AG09319 (cell line): ENCODE results near the gene SAPCD1.

Experiments
- DNase-seq: peaks from one replicate; pipeline ENCODE4 v3.0.0-alpha.2; 2010; ENCODE audit warnings: low read depth; ENCODE audit errors: extremely low read depth
- TF ChIP-seq, protein P1 (sequence below): IDR thresholded peaks from 2 replicates; pipeline ENCODE4 v1.5.1; 2011; ENCODE audit warnings: low read depth, mild to moderate bottlenecking, inconsistent platforms, low read length, moderate library complexity

SAPCD1 gene

DNA sequence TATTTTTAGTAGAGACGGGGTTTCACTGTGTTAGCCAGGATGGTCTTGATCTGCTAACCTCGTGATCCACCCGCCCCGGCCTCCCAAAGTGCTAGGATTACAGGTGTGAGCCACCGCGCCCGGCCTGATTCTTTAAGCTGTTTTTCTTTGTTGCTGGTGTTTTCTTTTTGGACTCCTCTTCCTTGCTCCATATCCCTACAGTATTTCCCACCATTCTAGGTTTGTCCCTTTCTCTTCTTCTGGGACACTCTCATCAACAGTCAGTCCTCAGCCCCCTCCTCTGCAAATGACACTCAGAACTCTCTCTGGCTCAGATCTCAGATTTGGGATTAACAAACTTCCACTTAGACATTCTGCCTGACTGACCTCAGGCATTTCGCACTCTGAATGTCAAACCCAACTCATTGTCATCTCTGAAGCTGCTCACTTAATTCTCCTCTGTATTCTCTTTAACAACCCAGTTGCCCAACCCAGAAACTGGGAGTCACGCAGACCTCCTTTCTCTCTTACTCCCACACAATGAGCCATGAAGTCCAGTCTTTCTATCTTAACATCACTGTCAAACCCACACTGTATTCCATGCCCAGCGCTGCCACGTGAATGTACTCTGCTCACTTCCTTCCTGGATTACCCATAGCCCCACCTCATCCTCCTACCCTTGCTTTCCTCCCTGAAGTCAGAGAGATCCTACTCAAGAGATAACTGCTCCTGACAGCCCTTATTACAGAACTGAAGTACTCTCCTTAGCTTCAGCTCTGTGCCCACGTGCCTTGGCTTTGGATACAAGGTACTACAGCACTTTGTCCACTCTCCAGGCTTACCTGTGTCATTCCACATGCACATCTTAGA, 36.7 kb upstream of the SAPCD1 start:
- no peak for DNase-seq
- TF ChIP-seq, protein P1, sequence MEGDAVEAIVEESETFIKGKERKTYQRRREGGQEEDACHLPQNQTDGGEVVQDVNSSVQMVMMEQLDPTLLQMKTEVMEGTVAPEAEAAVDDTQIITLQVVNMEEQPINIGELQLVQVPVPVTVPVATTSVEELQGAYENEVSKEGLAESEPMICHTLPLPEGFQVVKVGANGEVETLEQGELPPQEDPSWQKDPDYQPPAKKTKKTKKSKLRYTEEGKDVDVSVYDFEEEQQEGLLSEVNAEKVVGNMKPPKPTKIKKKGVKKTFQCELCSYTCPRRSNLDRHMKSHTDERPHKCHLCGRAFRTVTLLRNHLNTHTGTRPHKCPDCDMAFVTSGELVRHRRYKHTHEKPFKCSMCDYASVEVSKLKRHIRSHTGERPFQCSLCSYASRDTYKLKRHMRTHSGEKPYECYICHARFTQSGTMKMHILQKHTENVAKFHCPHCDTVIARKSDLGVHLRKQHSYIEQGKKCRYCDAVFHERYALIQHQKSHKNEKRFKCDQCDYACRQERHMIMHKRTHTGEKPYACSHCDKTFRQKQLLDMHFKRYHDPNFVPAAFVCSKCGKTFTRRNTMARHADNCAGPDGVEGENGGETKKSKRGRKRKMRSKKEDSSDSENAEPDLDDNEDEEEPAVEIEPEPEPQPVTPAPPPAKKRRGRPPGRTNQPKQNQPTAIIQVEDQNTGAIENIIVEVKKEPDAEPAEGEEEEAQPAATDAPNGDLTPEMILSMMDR = no peak

DNA sequence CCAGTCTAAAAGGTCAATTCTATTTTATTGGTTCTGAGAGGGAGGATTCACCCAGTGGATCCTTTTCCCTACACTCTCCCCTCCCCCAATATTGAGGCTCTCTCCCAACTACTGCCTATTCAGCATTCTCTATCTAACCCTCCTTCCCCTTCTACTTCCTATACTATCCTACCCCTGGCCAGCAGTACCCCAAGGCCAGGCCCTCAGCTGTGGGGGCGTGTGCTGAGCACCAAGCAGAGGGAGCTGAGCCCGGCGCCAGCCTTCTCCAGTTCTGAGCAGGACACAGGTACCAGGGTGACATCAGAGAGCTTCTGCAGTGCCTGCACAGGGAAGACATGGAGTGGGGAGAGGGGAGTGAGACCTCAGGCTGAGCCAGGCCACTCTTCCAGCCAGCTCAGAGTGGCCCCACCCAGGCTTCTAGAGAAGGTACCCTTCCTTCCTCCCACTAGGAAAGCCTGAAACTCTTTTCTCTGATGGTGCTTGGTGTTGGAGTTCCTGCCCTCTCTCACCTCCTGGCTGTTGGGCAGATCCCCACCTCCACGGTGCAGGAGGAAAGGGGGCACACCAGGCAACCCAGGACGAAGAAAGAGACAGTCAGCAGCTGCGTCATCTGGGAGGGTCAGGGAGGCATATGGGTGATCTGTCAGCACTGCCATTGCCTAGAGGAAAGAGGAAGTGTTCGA, 35.3 kb upstream of the SAPCD1 start:
- TF ChIP-seq, protein P1 = no peak
- DNase-seq = no peak

DNA sequence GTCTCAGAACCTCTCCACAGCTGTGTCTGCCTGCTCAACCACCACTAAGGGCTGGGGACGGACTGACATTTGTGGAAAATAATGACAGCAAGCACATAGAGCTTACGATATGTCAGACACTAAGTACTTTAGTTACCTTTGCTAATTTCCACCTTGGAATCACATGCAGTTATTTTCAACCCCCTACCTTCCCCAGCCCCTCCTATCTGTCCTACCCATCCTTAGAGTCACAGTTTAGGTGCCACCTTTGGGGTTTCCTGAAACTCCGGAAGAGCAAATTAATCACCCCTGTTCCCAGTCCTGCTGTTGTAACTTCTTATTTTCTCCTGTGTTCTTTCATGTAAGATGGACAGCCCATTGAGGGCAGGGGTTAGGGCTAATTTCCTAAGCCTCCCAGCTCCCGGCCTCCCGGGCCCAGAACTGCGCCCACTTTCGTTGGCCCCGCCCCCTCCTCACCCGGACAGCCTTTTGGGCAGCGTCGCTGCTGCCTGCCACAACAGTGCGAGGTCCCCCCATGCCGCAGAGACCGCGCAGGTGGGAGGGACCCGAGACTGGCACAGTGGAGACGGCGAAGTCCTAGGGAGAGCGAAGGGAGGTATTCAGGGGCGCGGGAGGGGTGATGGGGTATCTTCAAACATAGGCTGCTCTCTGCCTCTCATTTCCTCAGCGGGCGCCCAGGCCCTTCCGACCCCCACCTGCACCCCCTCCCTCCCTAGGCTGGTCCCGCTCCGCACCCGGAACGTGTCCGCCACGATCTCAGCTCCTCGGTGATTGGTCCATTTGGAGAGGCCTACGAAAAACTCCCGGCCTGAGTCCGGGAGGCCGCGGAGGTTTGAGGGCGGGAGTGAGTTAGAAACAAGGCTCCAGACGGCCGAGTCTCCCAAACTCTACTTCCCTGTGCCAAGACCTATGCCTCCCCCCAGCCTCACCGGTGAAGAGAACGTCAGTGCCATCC, 34.5 kb upstream of the SAPCD1 start:
- DNase-seq = no peak
- TF ChIP-seq, protein P1 = no peak

DNA sequence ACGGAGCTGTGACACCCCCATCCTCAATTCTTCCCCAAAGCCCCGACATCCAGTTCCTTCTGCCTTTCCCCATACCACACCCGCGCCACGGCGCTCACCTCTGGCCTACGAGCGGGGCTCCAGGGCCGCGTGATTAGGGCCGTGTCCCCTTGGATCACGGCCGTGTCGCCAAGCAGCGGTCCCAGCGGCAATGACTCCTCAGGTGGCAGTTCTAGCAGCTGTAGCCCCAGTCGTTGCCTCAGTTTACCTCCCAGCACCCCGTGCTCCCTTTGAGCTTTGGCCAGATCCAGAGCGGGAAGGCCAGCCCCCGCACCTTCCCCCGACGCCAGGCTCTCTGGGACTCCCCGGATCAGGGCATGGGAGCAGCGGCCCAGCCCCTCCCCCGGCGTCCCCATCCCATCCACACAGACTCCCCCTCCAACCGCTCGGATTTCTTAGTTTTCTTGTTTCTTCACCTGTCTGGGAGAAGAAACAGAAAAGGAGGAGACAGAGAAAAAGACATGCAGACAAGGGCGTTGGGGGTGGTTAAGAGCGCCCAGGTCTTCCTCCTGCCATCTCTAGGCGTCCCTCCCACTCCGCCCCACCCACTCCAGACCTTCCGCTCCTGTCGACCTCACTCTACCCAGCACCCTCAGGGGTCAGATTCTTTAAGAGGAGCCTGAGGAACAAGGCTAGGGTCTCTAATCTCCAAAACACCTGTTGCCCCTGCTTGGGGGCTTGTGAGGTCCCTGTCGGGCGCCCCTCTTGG, 33.5 kb upstream of the SAPCD1 start, which contains the start of gene DDAH2:
TSS of gene DDAH2 (minus strand) at position 533 of the 748 bp plus-strand sequence. CDS start at position 395, 138 bp downstream.
- TF ChIP-seq, protein P1 = peak; percentile 42
- DNase-seq = no peak

DNA sequence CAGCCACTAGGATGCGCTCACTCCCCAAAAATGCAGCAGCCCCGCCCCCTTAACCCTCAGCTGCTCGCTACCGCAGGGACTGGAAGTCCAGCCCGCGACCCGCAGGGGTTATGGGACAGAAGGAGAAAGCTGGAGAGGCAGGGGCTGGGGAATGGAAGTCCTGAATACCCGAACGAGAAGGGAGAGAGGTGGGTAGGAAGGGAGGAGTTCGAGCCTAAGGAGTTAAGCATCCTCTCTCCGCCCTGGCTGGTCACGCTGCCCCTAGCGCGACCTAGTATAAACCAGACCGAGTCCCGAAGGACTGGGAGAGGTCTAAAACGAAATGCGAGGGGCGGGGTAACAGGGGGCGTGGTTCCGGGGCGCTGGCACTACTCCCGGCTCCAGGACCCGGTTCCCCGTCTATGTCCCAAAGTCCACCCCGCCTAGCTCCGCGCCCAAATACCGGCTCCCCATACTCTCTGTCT, 32.9 kb upstream of the SAPCD1 start:
- DNase-seq = peak; percentile 75
- TF ChIP-seq, protein P1 = no peak

DNA sequence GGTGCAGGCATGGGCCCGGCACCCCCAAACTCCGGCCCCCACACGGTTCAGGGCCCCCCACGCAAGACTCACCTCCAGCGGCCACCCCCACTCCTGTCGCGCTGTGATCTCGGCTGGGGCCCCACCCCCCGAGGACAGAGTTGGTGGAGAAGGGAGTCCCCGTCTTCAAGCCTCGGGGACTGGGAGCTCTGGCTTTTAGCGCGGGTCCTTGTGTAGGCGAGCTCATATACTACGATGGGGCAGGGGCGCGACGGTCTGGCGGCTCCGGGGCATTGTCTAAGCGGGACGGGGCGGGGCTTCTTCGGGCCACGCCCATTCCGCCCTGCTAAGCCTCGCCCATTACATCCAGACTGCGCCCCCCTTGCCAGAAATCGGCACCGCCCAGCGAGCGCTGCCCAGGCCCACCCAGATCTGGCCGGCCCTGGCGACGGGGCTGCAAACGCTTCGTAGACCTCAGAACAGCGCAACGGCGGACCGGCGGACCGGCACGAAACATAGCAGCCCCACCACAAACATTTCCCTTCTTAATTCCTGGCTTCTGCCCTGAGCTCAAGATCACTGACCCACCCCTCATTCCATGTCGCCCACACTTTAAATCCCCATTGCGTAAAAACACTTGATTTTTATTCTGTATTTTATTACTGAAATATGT, 32.4 kb upstream of the SAPCD1 start:
- TF ChIP-seq, protein P1 = no peak; the same call in 1 of the 2 replicates
- peak; percentile 83 for DNase-seq
